GM18909 (cell line): ENCODE measurements around the gene FADS3.
"Not testable (repeated sequence)": the region's sequence is repeated elsewhere in the genome, so short reads cannot be mapped to it uniquely, and the experiment has no call there.

Experiments
- ATAC-seq: cut with Tn5 transposase; IDR thresholded peaks from one replicate; pipeline ENCODE4 v1.9.1; 2021; ENCODE audit warnings: mild to moderate bottlenecking; ENCODE audit not compliant: unreplicated experiment, poor library complexity

The FADS3 gene

GRCh38 chr11:61882267-61882666 is 9.1 kb downstream of the FADS3 start:
- not testable (repeated sequence) for ATAC-seq

DNA sequence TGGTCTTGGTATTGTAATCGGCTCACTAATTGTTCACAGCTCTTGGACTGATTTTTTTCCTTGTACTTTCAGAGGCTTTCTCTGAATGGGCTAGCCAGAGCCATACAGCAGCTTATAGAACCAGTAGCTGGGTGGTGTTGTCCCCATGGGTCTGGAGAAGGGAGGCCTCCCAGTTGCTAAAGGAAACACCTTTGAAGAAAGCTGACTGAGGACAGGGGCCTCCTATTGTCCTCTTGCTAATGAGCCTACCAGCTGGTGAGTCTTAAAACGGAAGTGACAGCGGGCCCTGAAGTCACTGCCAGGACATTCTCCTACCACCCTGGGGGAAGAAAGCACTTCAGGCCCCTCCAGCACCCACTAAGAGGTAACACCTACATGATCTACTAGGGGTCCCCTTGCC is 9.9 kb downstream of the FADS3 start:
- no peak for ATAC-seq

GRCh38 chr11:61880454-61880853 is 10.9 kb downstream of the FADS3 start:
- no peak for ATAC-seq

GRCh38 chr11:61880031-61880430 is 11.3 kb downstream of the FADS3 start:
- ATAC-seq, result no peak

DNA sequence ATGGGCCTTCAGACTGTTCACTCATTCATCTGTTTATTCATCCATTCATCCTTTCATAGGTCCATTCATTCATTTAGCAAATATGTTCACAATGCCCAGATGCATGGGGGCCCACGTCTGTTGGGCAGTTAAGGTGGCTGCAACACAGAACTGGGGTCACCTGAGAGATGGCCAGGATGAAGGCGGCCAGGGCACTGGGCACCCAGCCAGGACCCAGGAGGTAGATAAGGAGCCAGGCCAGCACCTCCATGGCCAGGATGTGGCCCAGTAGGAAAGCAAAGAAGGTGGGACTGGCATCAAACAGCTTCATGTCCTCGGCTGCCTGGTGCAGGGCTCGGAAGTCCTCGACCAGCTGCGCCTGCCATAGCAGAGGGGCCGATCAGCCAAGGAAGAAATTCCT is 12.2 kb downstream of the FADS3 start:
- no peak for ATAC-seq

GRCh38 chr11:61875698-61876097 is 15.6 kb downstream of the FADS3 start:
- no peak for ATAC-seq

- ATAC-seq, result no peak
These were observed 16.5 kb downstream of the FADS3 start for GRCh38 chr11:61874853-61875252.

- ATAC-seq, result no peak
These were observed 17.0 kb downstream of the FADS3 start for GRCh38 chr11:61874377-61874809.

- ATAC-seq, result no peak
These were observed 17.6 kb downstream of the FADS3 start for GRCh38 chr11:61873588-61874376.

DNA sequence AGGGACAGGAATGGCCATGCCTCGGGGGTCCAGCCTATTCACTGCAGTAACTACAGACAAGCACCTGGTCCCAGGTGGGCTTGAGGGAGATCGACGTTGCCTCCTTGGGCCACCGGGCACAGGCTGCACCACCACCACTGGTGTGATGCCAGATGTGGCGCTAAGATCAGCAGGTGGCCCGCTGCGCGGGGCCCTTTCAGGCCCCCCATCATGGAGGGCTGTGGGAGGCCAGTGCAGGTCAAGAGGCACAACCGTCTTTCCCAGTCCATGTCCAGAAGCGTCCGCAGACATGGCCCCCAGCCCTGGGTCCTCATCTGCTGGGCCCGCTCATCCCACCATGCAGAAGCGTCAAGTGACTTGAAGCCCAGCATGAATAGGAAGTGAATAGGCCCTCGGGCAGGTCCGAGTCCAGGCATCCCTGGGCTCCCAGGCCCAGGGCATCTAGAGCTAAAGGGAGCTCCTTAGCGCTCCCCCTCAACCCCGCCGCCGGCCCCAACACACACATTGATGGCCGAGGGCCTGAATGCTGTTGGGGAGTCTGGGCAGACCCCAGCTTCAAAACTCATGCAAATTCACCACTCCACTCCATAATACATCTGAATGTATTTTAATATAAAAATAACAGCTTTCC is 18.3 kb downstream of the FADS3 start:
- ATAC-seq, result no peak

DNA sequence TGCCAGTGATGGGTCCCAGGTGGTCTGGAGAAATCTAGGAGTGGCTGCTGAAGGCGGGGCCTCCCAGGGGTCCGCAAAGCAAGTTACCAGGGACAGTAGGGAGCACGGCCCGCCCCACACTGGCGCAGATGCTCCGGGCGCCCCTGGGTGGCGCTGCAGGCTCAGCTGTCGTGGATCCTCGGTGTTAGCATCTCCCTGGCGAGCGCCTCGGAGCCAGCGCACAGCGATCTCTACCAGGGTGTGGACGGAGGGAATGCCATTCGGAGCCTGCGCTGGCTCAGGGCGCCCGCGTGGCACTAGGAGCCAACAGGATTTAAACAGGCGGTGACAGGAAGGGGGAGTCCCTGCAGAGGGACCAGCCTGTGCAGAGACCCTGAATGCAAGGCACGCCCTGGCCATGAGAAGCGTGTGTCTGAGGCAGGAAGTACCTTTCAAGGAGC is 20.2 kb downstream of the FADS3 start:
- peak; percentile 78 for ATAC-seq

GRCh38 chr11:61870541-61871031 is 20.8 kb downstream of the FADS3 start:
- ATAC-seq, result no peak

GRCh38 chr11:61869708-61870451 is 21.5 kb downstream of the FADS3 start:
- no peak for ATAC-seq

DNA sequence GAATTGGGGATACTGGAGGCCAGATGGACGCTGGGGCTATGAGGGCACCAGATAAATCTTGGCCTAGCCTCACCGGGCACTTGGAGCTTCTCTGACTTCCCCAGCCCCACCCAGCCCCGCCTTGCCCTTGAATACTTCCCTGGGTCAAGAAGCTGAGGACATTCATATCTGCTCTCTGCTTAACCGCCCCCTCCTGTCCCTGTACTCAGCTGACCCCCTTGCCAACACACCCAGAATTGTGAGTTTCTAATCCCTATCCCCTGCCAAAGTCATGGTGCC is 22.0 kb downstream of the FADS3 start:
- no peak for ATAC-seq

- no peak for ATAC-seq
These were observed 22.5 kb downstream of the FADS3 start for GRCh38 chr11:61868571-61869428.

DNA sequence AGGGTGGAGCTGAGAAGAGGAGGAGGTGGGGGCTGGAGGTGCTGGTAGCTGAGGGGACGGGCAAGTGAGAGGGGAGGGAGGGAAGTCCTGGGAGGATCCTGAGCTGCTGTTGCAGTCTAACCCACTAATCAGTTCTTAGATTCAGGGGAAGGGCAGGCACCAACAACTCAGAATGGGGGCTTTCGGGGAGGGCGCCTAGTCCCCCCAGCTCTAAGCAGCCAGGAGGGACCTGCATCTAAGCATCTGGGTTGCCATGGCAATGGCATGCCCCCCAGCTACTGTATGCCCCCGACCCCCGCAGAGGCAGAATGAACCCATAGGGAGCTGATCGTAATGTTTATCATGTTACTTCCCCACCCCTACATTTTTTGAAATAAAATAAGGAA is 24.4 kb downstream of the FADS3 start:
- ATAC-seq, result no peak

DNA sequence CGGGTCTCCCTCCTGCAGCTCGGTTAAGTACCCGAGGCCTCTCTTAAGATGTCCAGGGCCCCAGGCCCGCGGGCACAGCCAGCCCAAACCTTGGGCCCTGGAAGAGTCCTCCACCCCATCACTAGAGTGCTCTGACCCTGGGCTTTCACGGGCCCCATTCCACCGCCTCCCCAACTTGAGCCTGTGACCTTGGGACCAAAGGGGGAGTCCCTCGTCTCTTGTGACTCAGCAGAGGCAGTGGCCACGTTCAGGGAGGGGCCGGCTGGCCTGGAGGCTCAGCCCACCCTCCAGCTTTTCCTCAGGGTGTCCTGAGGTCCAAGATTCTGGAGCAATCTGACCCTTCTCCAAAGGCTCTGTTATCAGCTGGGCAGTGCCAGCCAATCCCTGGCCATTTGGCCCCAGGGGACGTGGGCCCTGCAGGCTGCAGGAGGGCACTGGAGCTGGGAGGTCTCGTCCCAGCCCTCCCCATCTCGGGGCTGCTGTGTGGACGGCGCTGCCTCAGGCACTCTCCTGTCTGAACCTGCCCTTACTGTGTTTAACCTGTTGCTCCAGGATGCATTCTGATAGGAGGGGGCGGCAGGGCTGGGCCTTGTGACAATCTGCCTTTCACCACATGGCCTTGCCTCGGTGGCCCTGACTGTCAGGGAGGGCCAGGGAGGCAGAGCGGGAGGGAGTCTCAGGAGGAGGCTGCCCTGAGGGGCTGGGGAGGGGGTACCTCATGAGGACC is 25.0 kb downstream of the FADS3 start:
- ATAC-seq, result no peak

DNA sequence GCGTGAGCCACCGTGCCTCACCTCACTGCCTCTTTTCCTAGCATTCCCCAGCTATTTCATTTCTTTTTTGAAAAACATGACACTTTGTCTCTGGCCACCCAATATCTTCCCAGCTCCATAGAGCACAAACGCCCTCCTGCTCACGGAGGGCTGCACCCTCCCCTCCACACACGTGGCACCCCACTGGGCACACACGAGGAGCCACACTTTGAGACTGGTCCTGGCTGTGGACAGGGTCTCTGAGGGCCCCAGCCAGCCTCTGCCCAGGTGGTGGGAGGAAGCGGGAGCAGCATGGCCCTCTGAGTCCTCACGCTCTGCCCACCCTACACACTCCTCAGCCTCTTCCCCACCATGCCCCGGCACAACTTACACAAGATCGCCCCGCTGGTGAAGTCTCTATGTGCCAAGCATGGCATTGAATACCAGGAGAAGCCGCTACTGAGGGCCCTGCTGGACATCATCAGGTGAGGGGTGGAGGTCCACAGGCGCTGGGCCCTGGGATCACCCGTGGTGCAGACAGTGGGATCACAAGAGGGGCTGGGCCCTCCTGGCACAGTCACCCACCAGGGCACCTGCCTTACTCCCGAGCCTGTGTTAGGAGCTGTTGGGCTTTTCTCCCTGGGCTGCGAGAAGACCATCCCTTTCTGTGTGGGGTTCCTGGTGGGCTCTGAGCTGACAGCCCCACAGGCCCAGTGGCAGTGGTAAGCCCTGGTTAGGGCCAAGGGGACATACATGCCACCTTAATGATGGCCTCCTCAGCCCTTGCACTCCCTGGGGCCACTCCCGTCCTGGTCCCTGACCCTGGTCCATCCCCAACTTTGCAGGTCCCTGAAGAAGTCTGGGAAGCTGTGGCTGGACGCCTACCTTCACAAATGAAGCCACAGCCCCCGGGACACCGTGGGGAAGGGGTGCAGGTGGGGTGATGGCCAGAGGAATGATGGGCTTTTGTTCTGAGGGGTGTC is 26.2 kb downstream of the FADS3 start:
- no peak for ATAC-seq
